Gastrocnemius medialis (tissue), 4 donors: Measurements from ENCODE around the gene ATOH8.

Experiments
- CTCF ChIP-seq, 5 experiments: fragments of 450-650 bp in 3 of 5; fragments of 200-600 bp in 2 of 5; sonication (generic) in 2 of 5; IDR thresholded peaks in 4 of 5; conservative IDR thresholded peaks in 1 of 5; 1 replicate in 4 of 5; 2 replicates in 1 of 5; pipeline ENCODE4 v1.5.1; 2016 to 2019; ENCODE audit warnings: antibody characterized with exemption in 5 of 5, mild to moderate bottlenecking in 3 of 5, moderate library complexity in 3 of 5
- POLR2A ChIP-seq, 2 donors: fragments of 450-650 bp; IDR thresholded peaks; one replicate each; pipeline ENCODE4 v1.6.1; 2017; ENCODE audit warnings: antibody characterized with exemption in 2 of 2, mild to moderate bottlenecking in 2 of 2, moderate library complexity in 2 of 2

GRCh38 chr2:85771486-85771885 lies 17.7 kb downstream of the ATOH8 start:
- no peak for TF ChIP-seq POLR2A (IDR thresholded peaks at IDR 0.05)
- no peak for TF ChIP-seq CTCF (IDR thresholded peaks at IDR 0.05 in 4 of 5, conservative IDR thresholded peaks at IDR 0.05 in 1 of 5)
